Activated CD4-positive, alpha-beta T cell treated with anti-CD3 and anti-CD28 coated beads, Interleukin-2, amount 10 ng/mL, durations not matched to agents 7 days and 5 days (primary cell): Measurements from ENCODE around the gene KHSRP. TPM values are rescaled to one million over a fixed set of nuclear protein-coding genes. Genes with fewer than 3 reads are reported as not detected.
"Not testable (repeated sequence)": the region's sequence is repeated elsewhere in the genome, so short reads cannot be mapped to it uniquely, and the experiment has no call there.

ENCODE experiments used
- CTCF ChIA-PET: fragments of 350-600 bp; sonication (Branson Sonifier 250); formaldehyde crosslinking; loops from one replicate; lab custom pipeline; 2021; ENCODE audit warnings: antibody characterized with exemption; lab: Charles Lee
- POLR2A ChIA-PET: fragments of 350-600 bp; sonication (Branson Sonifier 250); formaldehyde crosslinking; loops from one replicate; lab custom pipeline; 2021; ENCODE audit warnings: antibody characterized with exemption; lab: Charles Lee
- DNase-seq: peaks from one replicate; pipeline ENCODE4 v3.0.0-alpha.2; 2020
- H3K27ac Mint-ChIP-seq: one replicate; pipeline ENCODE4 v1.8.0; 2021; ENCODE audit warnings: mild to moderate bottlenecking, moderate library complexity, mixed read lengths
- H3K27me3 Mint-ChIP-seq: one replicate; pipeline ENCODE4 v1.8.0; 2021; ENCODE audit warnings: mixed read lengths
- H3K36me3 Mint-ChIP-seq: one replicate; pipeline ENCODE4 v1.8.0; 2021; ENCODE audit warnings: low read depth, mixed read lengths
- H3K4me1 Mint-ChIP-seq: one replicate; pipeline ENCODE4 v1.8.0; 2021; ENCODE audit warnings: mixed read lengths
- H3K4me3 Mint-ChIP-seq: one replicate; pipeline ENCODE4 v1.8.0; 2021; ENCODE audit warnings: mild to moderate bottlenecking, moderate library complexity, mixed read lengths
- H3K9me3 Mint-ChIP-seq: one replicate; pipeline ENCODE4 v1.8.0; 2021; ENCODE audit warnings: mixed read lengths
- total RNA-seq, 2 experiments: library from RNA; stranded (reverse); gene quantifications; one replicate each; pipeline ENCODE4 v1.2.3, GENCODE V29; 2021

The KHSRP gene
- total RNA-seq, 2 experiments from 2014 or later: 301 to 308 TPM

- Mint-ChIP-seq H3K27me3 (no peaks in the 10 kb centered on the region), H3K4me1 (no peaks in the 10 kb centered on the region), H3K4me3 (no peak overlapping the region), H3K9me3 (no peaks in the 10 kb centered on the region), H3K27ac (no peak overlapping the region), H3K36me3 (peaks cover 1% of the 10 kb centered on the region)
- POLR2A ChIA-PET: no interaction called here
- CTCF ChIA-PET: no interaction called here
- no peak for DNase-seq
Observed at GRCh38 chr19:6446452-6446851, 21.8 kb upstream of the KHSRP start.

GRCh38 chr19:6443986-6444385 is 19.4 kb upstream of the KHSRP start:
- Mint-ChIP-seq H3K4me3 (no peak overlapping the region), H3K27ac (no peak overlapping the region), H3K4me1 (no peaks in the 10 kb centered on the region), H3K27me3 (no peaks in the 10 kb centered on the region), H3K36me3 (no peaks in the 10 kb centered on the region), H3K9me3 (no peaks in the 10 kb centered on the region)
- no peak for DNase-seq
- CTCF ChIA-PET: no interaction called here
- POLR2A ChIA-PET: no interaction called here

GRCh38 chr19:6442087-6442688 is 17.6 kb upstream of the KHSRP start:
- Mint-ChIP-seq H3K27ac (no peak overlapping the region), H3K36me3 (no peaks in the 10 kb centered on the region), H3K4me1 (no peaks in the 10 kb centered on the region), H3K9me3 (no peaks in the 10 kb centered on the region), H3K27me3 (no peaks in the 10 kb centered on the region), H3K4me3 (no peak overlapping the region)
- ChIA-PET POLR2A (no interaction called here), CTCF (interaction anchor here (0.6 kb wide), 1 partner anchor 350 kb away, joined by 4 read pairs; no protein-coding TSS in a partner anchor)
- no peak for DNase-seq

- Mint-ChIP-seq H3K27ac (no peak overlapping the region), H3K36me3 (no peaks in the 10 kb centered on the region), H3K4me1 (peaks cover 2% of the 10 kb centered on the region), H3K27me3 (no peaks in the 10 kb centered on the region), H3K4me3 (no peak overlapping the region), H3K9me3 (no peaks in the 10 kb centered on the region)
- CTCF ChIA-PET: no interaction called here
- DNase-seq: no peak
- POLR2A ChIA-PET: no interaction called here
Observed at GRCh38 chr19:6440905-6441304, 16.3 kb upstream of the KHSRP start.

- CTCF ChIA-PET: no interaction called here
- H3K9me3 Mint-ChIP-seq: no peaks in the 10 kb centered on the region
- H3K4me1 Mint-ChIP-seq: peaks cover 4% of the 10 kb centered on the region
- H3K27ac Mint-ChIP-seq: no peak overlapping the region
- POLR2A ChIA-PET: no interaction called here
- H3K36me3 Mint-ChIP-seq: no peaks in the 10 kb centered on the region
- H3K4me3 Mint-ChIP-seq: no peak overlapping the region
- H3K27me3 Mint-ChIP-seq: no peaks in the 10 kb centered on the region
- DNase-seq: no peak
Observed at GRCh38 chr19:6439743-6440142, 15.1 kb upstream of the KHSRP start.

- no peak within 1 kb of the TSS for H3K4me3 Mint-ChIP-seq
- H3K27ac Mint-ChIP-seq: no peak within 1 kb of the TSS
- POLR2A ChIA-PET: no interaction called here
- peaks cover 14% of the 10 kb centered on the region for H3K4me1 Mint-ChIP-seq
- no peak for DNase-seq
- no peaks in the 10 kb centered on the region for H3K9me3 Mint-ChIP-seq
- CTCF ChIA-PET: no interaction called here
- H3K27me3 Mint-ChIP-seq: no peaks in the 10 kb centered on the region
- no peaks in the 10 kb centered on the region for H3K36me3 Mint-ChIP-seq
Observed at GRCh38 chr19:6433663-6434062, 9.1 kb upstream of the KHSRP start, which contains the start of gene SLC25A41. Gene SLC25A41 (minus strand): TSS chr19:6433763. CDS start chr19:6433693, 70 bp downstream.

GRCh38 chr19:6433165-6433564 is 8.6 kb upstream of the KHSRP start:
- ChIA-PET CTCF (no interaction called here), POLR2A (no interaction called here)
- no peaks in the 10 kb centered on the region for H3K9me3 Mint-ChIP-seq
- DNase-seq: no peak
- H3K27ac Mint-ChIP-seq: no peak overlapping the region
- no peaks in the 10 kb centered on the region for H3K27me3 Mint-ChIP-seq
- H3K4me3 Mint-ChIP-seq: no peak overlapping the region
- H3K36me3 Mint-ChIP-seq: no peaks in the 10 kb centered on the region
- peaks cover 14% of the 10 kb centered on the region for H3K4me1 Mint-ChIP-seq

GRCh38 chr19:6431891-6432290 is 7.3 kb upstream of the KHSRP start:
- H3K4me1 Mint-ChIP-seq: peaks cover 14% of the 10 kb centered on the region
- no peak overlapping the region for H3K4me3 Mint-ChIP-seq
- DNase-seq: no peak
- no peaks in the 10 kb centered on the region for H3K27me3 Mint-ChIP-seq
- H3K36me3 Mint-ChIP-seq: no peaks in the 10 kb centered on the region
- H3K9me3 Mint-ChIP-seq: no peaks in the 10 kb centered on the region
- no peak overlapping the region for H3K27ac Mint-ChIP-seq
- ChIA-PET CTCF (no interaction called here), POLR2A (no interaction called here)

- peaks cover 22% of the 10 kb centered on the region for H3K4me1 Mint-ChIP-seq
- H3K4me3 Mint-ChIP-seq: peak overlapping the region; percentile 42
- H3K27ac Mint-ChIP-seq: no peak overlapping the region
- DNase-seq: no peak
- POLR2A ChIA-PET: no interaction called here
- H3K9me3 Mint-ChIP-seq: no peaks in the 10 kb centered on the region
- no peaks in the 10 kb centered on the region for H3K27me3 Mint-ChIP-seq
- peaks cover 4% of the 10 kb centered on the region for H3K36me3 Mint-ChIP-seq
- CTCF ChIA-PET: interaction anchor here (0.8 kb wide), 1 partner anchor 8 kb away, joined by 3 read pairs; no protein-coding TSS in a partner anchor
Observed at GRCh38 chr19:6429419-6430221, 5.0 kb upstream of the KHSRP start.

GRCh38 chr19:6428692-6429418 is 4.2 kb upstream of the KHSRP start:
- DNase-seq, H3K27me3 Mint-ChIP-seq, H3K27ac Mint-ChIP-seq, POLR2A ChIA-PET, H3K4me3 Mint-ChIP-seq, H3K36me3 Mint-ChIP-seq, H3K9me3 Mint-ChIP-seq: not testable (repeated sequence)
- H3K4me1 Mint-ChIP-seq: peaks cover 22% of the 10 kb centered on the region
- CTCF ChIA-PET: interaction anchor here (0.8 kb wide), 1 partner anchor 9 kb away, joined by 3 read pairs; no protein-coding TSS in a partner anchor

- Mint-ChIP-seq H3K27ac (no peak overlapping the region), H3K9me3 (no peaks in the 10 kb centered on the region), H3K4me3 (no peak overlapping the region), H3K4me1 (peaks cover 35% of the 10 kb centered on the region), H3K36me3 (peaks cover 10% of the 10 kb centered on the region), H3K27me3 (no peaks in the 10 kb centered on the region)
- ChIA-PET CTCF (no interaction called here), POLR2A (no interaction called here)
- no peak for DNase-seq
Observed at GRCh38 chr19:6427131-6427530, 2.5 kb upstream of the KHSRP start.

- DNase-seq: no peak
- H3K27me3 Mint-ChIP-seq: no peaks in the 10 kb centered on the region
- peaks cover 13% of the 10 kb centered on the region for H3K36me3 Mint-ChIP-seq
- ChIA-PET POLR2A (no interaction called here), CTCF (interaction anchor here (0.6 to 1.1 kb wide), 8 partner anchors 22 to 1230 kb away, joined by 3 to 4 read pairs (median 3); partner anchors contain the start of gene GTF2F1)
- peaks cover 41% of the 10 kb centered on the region for H3K4me1 Mint-ChIP-seq
- H3K4me3 Mint-ChIP-seq: peak overlapping the region; percentile 73
- no peaks in the 10 kb centered on the region for H3K9me3 Mint-ChIP-seq
- H3K27ac Mint-ChIP-seq: peak overlapping the region; percentile 94
Observed at GRCh38 chr19:6425732-6426620, 1.4 kb upstream of the KHSRP start.
